K562 (cell line): Measurements from ENCODE around the gene BRICD5. TPM values are rescaled to one million over a fixed set of nuclear protein-coding genes. Genes with fewer than 3 reads are reported as not detected.

Experiments used
- ARID1B ChIP-seq: fragments of 450-650 bp; IDR thresholded peaks from 2 replicates; pipeline ENCODE4 v1.6.1; 2016; ENCODE audit warnings: antibody characterized with exemption, mild to moderate bottlenecking, inconsistent platforms
- KLF13 ChIP-seq: fragments of 450-650 bp; IDR thresholded peaks from 2 replicates; pipeline ENCODE4 v1.6.1; 2016; ENCODE audit warnings: missing genetic modification characterization, low read depth, mild to moderate bottlenecking, missing compliant biosample characterization, moderate library complexity, borderline replicate concordance
- MEF2D ChIP-seq: conservative IDR thresholded peaks from 2 replicates; pipeline ENCODE4 v1.6.1; 2016; ENCODE audit warnings: low read depth, missing genetic modification characterization, missing compliant biosample characterization
- NFATC3 ChIP-seq: fragments of 450-650 bp; IDR thresholded peaks from 2 replicates; pipeline ENCODE4 v1.6.1; 2017; ENCODE audit warnings: mild to moderate bottlenecking
- SETDB1 ChIP-seq: IDR thresholded peaks from one replicate; pipeline ENCODE4 v1.6.1; 2012; ENCODE audit warnings: low read length, control low read depth, inconsistent platforms
- ZNF668 ChIP-seq: fragments of 250-450 bp; sonication (Bioruptor Pico); IDR thresholded peaks from 2 replicates; pipeline ENCODE4 v1.8.0; 2022; ENCODE audit warnings: mild to moderate bottlenecking, inconsistent platforms
- polyA plus RNA-seq, 8 experiments: library from polyadenylated mRNA; depleted of rRNA in 4 of 8; stranded (reverse) in 5 of 8; unstranded in 3 of 8; fragments of >200 nt; fragmentation: Nextera tagmentation in 2 of 8; fragmentation: Illumina TruSeq in 1 of 8; extraction: Ambion mirVana in 2 of 8; extraction: Trizol in 1 of 8; gene quantifications; 2 replicates each; pipeline versions ENCODE4 v1.2.1 to v1.2.3, GENCODE V29; 2011 to 2014; ENCODE audit warnings: inconsistent platforms in 1 of 8, missing spikeins in 1 of 8
- total RNA-seq, 7 experiments: library from RNA; depleted of rRNA in 6 of 7; stranded (reverse); fragments of >200 nt in 6 of 7; fragmentation: Illumina TruSeq in 2 of 7; extraction: Trizol in 2 of 7; gene quantifications; 2 replicates each; pipeline versions ENCODE4 v1.2.1 to v1.2.3, GENCODE V29; 2011 to 2021; ENCODE audit warnings: low replicate concordance in 1 of 7
- TF ChIP-seq, protein P1 (sequence below): sonication (generic); formaldehyde crosslinking; IDR thresholded peaks from 2 replicates; pipeline ENCODE4 v1.8.0; 2022; ENCODE audit warnings: missing genetic modification reagents, mild to moderate bottlenecking, borderline replicate concordance
- TF ChIP-seq, protein P2 (sequence below): sonication (generic); formaldehyde crosslinking; IDR thresholded peaks from 2 replicates; pipeline ENCODE4 v1.8.1; 2023; ENCODE audit warnings: mild to moderate bottlenecking, missing genetic modification reagents
- TF ChIP-seq, protein P3 (sequence below): sonication (generic); formaldehyde crosslinking; IDR thresholded peaks from 2 replicates; pipeline ENCODE4 v1.8.1; 2023; ENCODE audit warnings: mild to moderate bottlenecking, missing genetic modification reagents
- TF ChIP-seq, protein P4 (sequence below), 2 experiments: fragments of 450-650 bp in 1 of 2; sonication (generic) in 1 of 2; formaldehyde crosslinking; conservative IDR thresholded peaks; 2 replicates each; pipeline versions ENCODE4 v1.4.0 to v1.8.1; 2020 to 2022; ENCODE audit warnings: mild to moderate bottlenecking in 1 of 2, missing genetic modification reagents in 1 of 2
- TF ChIP-seq, protein P5 (sequence below): IDR thresholded peaks from 2 replicates; pipeline ENCODE4 v1.6.1; 2016; ENCODE audit warnings: missing genetic modification characterization, missing compliant biosample characterization
- TF ChIP-seq, protein P6 (sequence below): fragments of 250-450 bp; sonication (Bioruptor Pico); IDR thresholded peaks from 2 replicates; pipeline ENCODE4 v1.4.0; 2020; ENCODE audit warnings: mild to moderate bottlenecking

Gene BRICD5
- total and polyA plus RNA-seq, 9 of the 15 experiments (the other 6 are each of a cell fraction or from before 2014, with no cell fraction given) = 0.24 to 15.1 (median 2.4) TPM; not detected in 1

DNA sequence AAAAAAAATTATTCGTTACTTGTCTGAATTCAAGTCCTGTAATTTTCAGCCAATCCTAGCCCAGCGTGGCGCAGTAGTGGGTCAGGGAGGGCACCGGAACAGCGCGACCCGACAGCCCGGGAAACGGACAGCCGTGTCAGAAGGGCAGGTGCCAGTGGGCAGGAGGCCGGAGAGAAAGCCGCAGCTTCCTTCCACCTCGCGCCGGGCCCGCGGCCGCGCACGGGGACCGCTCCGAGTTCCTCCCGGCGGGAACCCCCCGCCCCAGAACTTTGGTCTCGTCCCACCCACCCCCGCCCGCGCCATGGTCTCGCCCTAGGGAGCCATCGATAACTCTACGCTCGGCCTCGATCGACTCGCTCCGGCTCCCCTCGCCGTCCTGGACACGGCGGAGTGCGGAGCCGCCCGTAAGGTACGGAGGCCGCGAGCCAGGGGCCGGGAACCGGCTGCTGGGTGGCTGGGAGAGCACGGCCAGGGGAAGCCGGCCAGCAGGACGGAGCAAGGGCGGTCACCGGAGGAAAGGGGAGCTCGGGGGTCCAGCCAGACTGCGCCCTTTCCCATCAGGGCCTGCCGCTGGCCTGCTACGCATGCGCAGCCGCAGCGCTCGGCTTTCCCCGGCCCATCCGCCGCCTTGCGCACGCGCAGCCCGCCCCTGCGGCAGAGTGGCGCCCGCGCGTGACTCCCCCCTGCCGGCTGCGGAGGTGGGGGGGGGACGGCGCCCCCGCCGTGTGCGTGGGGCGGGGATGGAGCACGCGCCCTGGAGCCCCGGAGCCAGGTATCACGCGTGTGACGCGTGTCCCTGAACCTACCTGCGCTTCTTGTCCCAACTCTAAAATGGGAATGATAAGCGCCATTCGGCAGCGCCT, 5.3 kb downstream of the BRICD5 start, which contains the start of gene MLST8 (continued):
- TF ChIP-seq, protein P1, sequence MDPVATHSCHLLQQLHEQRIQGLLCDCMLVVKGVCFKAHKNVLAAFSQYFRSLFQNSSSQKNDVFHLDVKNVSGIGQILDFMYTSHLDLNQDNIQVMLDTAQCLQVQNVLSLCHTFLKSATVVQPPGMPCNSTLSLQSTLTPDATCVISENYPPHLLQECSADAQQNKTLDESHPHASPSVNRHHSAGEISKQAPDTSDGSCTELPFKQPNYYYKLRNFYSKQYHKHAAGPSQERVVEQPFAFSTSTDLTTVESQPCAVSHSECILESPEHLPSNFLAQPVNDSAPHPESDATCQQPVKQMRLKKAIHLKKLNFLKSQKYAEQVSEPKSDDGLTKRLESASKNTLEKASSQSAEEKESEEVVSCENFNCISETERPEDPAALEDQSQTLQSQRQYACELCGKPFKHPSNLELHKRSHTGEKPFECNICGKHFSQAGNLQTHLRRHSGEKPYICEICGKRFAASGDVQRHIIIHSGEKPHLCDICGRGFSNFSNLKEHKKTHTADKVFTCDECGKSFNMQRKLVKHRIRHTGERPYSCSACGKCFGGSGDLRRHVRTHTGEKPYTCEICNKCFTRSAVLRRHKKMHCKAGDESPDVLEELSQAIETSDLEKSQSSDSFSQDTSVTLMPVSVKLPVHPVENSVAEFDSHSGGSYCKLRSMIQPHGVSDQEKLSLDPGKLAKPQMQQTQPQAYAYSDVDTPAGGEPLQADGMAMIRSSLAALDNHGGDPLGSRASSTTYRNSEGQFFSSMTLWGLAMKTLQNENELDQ (CRISPR knock-in tag) = peak; percentile 75; the same call in 1 of the 2 replicates
- TF ChIP-seq MEF2D (tag) (no peak), KLF13 (tag) (0 out of 2 replicates have a peak, but pooled peaks have one; percentile 33), ZNF668 (CRISPR knock-in tag) (0 out of 2 replicates have a peak, but pooled peaks have one; percentile 48), NFATC3 (no peak), SETDB1 (no peak), ARID1B (peak; percentile 25)
- TF ChIP-seq, protein P2, sequence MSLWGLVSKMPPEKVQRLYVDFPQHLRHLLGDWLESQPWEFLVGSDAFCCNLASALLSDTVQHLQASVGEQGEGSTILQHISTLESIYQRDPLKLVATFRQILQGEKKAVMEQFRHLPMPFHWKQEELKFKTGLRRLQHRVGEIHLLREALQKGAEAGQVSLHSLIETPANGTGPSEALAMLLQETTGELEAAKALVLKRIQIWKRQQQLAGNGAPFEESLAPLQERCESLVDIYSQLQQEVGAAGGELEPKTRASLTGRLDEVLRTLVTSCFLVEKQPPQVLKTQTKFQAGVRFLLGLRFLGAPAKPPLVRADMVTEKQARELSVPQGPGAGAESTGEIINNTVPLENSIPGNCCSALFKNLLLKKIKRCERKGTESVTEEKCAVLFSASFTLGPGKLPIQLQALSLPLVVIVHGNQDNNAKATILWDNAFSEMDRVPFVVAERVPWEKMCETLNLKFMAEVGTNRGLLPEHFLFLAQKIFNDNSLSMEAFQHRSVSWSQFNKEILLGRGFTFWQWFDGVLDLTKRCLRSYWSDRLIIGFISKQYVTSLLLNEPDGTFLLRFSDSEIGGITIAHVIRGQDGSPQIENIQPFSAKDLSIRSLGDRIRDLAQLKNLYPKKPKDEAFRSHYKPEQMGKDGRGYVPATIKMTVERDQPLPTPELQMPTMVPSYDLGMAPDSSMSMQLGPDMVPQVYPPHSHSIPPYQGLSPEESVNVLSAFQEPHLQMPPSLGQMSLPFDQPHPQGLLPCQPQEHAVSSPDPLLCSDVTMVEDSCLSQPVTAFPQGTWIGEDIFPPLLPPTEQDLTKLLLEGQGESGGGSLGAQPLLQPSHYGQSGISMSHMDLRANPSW (CRISPR knock-in tag) = no peak
- TF ChIP-seq, protein P3, sequence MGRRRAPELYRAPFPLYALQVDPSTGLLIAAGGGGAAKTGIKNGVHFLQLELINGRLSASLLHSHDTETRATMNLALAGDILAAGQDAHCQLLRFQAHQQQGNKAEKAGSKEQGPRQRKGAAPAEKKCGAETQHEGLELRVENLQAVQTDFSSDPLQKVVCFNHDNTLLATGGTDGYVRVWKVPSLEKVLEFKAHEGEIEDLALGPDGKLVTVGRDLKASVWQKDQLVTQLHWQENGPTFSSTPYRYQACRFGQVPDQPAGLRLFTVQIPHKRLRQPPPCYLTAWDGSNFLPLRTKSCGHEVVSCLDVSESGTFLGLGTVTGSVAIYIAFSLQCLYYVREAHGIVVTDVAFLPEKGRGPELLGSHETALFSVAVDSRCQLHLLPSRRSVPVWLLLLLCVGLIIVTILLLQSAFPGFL (CRISPR knock-in tag) = no peak
- TF ChIP-seq, protein P4, sequence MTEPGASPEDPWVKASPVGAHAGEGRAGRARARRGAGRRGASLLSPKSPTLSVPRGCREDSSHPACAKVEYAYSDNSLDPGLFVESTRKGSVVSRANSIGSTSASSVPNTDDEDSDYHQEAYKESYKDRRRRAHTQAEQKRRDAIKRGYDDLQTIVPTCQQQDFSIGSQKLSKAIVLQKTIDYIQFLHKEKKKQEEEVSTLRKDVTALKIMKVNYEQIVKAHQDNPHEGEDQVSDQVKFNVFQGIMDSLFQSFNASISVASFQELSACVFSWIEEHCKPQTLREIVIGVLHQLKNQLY (CRISPR knock-in tag; conservative IDR thresholded peaks at IDR 0.05) = peak; percentile 89 to 96; a peak in 3 of 4 replicates
- TF ChIP-seq, protein P5, sequence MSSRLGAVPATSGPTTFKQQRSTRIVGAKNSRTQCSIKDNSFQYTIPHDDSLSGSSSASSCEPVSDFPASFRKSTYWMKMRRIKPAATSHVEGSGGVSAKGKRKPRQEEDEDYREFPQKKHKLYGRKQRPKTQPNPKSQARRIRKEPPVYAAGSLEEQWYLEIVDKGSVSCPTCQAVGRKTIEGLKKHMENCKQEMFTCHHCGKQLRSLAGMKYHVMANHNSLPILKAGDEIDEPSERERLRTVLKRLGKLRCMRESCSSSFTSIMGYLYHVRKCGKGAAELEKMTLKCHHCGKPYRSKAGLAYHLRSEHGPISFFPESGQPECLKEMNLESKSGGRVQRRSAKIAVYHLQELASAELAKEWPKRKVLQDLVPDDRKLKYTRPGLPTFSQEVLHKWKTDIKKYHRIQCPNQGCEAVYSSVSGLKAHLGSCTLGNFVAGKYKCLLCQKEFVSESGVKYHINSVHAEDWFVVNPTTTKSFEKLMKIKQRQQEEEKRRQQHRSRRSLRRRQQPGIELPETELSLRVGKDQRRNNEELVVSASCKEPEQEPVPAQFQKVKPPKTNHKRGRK (tag) = no peak
- TF ChIP-seq, protein P6, sequence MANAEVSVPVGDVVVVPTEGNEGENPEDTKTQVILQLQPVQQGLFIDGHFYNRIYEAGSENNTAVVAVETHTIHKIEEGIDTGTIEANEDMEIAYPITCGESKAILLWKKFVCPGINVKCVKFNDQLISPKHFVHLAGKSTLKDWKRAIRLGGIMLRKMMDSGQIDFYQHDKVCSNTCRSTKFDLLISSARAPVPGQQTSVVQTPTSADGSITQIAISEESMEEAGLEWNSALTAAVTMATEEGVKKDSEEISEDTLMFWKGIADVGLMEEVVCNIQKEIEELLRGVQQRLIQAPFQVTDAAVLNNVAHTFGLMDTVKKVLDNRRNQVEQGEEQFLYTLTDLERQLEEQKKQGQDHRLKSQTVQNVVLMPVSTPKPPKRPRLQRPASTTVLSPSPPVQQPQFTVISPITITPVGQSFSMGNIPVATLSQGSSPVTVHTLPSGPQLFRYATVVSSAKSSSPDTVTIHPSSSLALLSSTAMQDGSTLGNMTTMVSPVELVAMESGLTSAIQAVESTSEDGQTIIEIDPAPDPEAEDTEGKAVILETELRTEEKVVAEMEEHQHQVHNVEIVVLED (CRISPR knock-in tag) = peak; percentile 96
